Subcutaneous adipose tissue (tissue), 4 donors: ENCODE measurements around the gene ANP32E. TPM values are rescaled to one million over a fixed set of nuclear protein-coding genes. Genes with fewer than 3 reads are reported as not detected.

Experiments
- CTCF ChIP-seq: fragments of 450-650 bp; IDR thresholded peaks from one replicate; pipeline ENCODE4 v1.5.1; 2016; ENCODE audit warnings: low read depth, mild to moderate bottlenecking, control low read depth, antibody characterized with exemption, moderate library complexity
- total RNA-seq, 4 donors: library from RNA; depleted of rRNA; stranded (reverse); fragments of >200 nt; gene quantifications; one replicate each; pipeline ENCODE4 v1.1.0, GENCODE V29; 2016

ANP32E gene
- total RNA-seq, 4 donors from 2014 or later, result 15.1 to 25.4 (median 16.1) TPM

DNA sequence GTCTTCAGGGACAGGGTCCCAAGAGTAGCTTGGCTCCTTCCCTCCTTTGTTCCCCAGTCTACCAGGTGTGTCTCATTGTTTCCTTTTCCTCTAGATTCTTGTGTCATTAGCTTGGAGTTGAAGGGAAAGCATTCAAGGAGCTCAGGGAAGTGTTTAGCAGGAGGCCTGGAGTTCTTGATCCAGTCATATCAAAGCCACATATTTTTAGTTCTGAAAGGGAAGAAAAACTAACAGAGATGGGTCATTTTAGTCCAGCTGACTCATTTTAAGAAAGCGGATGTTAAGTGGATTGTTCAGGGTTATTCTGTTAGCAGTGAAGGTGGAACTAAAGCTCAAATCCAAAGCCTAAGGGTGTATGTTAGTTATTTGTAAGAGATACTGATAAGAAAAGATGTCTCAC lies 37.4 kb upstream of the ANP32E start:
- TF ChIP-seq CTCF, result no peak

- no peak for TF ChIP-seq CTCF
Measured at GRCh38 chr1:150271291-150271959, 35.5 kb upstream of the ANP32E start.

DNA sequence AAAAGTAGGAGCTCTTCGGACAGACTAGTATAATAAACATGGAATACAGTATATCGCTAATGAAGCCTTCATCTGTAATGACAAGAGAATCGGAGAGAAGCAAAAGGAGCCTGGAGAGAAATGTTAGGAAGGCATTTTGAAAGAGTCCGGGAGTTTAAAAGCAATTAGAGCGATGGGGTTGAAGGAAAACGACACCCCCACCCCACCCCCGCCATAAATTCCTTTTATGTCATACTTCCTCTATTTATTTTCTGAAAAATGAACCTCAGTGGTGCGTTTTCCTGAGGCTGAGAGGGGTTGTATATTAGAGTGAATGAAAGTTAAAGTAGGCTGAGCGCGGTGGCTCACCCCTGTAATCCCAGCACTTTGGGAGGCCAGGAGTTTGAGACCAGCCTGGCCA lies 33.5 kb upstream of the ANP32E start:
- no peak for TF ChIP-seq CTCF

GRCh38 chr1:150268705-150269403 lies 32.9 kb upstream of the ANP32E start, which contains the start of gene APH1A:
TSS of gene APH1A (minus strand) at chr1:150269016. CDS start at chr1:150268810, 206 bp downstream.
- no peak for TF ChIP-seq CTCF

DNA sequence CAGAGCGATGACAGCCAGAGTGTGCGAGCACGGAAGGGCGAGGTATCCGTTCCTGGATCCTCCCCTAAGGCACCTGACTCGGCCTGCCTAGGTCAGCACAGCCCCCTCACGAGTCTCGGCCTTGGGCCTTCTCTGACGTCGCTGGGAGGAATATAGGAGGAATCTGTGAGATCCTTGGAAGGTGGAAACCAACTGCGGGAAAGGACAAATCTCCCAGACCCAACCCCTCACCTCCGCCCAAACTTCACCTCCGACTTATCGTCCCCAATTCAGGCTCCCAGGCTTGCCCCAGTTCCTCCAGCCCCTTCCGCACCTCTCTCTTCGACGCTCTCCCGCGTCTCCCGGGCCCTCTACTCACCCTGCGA lies 32.4 kb upstream of the ANP32E start:
- TF ChIP-seq CTCF, result no peak

DNA sequence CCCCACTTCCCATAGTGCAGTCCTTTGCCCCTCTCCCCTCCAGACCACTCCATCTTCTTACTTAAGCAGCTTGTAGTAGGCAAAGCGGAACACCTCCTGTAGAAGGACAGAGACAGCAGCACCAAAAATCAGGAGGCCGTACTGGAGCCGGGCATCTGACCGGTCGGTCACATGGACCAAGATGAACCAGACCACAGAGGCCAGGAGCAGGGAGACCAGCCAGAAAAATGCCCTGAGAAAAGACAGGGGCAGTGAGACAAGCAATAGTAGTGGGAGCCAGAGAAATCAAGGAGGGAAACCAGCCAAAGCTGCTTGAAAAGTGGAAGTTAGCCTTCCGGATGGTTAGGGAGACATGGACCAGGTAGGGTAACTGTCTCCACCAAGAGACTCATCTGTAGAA lies 32.0 kb upstream of the ANP32E start:
- TF ChIP-seq CTCF, result no peak

GRCh38 chr1:150263549-150263948 lies 27.6 kb upstream of the ANP32E start:
- TF ChIP-seq CTCF, result no peak
